Fibroblast of peridontal ligament (primary cell): ENCODE results near the gene RABIF.
"Not testable (repeated sequence)": the region's sequence is repeated elsewhere in the genome, so short reads cannot be mapped to it uniquely, and the experiment has no call there.

Experiments used
- DNase-seq: peaks from one replicate; pipeline ENCODE4 v3.0.0-alpha.2; 2010; ENCODE audit errors: extremely low read depth

RABIF gene

GRCh38 chr1:202834771-202835547 lies 54.0 kb downstream of the RABIF start:
- no peak for DNase-seq

DNA sequence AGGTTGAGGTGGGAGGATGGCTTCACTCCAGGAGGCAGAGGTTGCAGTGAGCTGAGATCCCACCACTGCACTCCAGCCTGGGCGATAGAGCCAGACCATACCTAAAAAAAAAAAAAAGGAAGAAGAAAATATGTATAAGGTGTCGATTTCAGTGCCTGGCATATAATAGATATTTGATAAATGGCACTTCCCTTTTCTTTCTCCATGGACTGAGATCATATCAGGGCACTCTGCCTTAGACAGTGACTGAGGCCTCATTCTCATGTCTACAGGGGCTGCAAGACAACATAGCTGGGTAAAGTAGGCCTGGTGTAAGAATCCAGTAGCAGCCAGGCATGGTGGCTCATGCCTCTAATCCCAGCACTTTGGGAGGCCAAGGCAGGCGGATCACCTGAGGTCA lies 57.0 kb downstream of the RABIF start:
- no peak for DNase-seq

DNA sequence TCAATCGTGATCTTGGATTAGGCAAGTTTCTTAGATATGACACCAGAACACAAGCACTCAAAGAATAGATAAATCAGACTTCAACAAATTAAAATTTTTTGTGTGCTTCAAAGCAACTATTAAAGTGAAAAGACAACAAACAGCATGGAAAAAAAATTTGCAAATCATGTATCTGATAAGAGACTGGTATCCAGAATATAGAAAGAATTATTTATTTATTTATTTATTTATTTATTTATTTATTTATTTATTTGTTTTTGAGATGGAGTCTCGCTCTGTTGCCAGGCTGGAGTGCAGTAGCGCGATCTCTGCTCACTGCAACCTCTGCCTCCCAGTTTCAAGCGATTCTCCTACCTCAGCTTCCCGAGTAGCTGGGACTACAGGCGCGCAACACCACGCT lies 59.7 kb downstream of the RABIF start:
- DNase-seq, result not testable (repeated sequence)
